GM20000 (cell line): ENCODE results near the gene CCDC88C.

ENCODE experiments used
- DNase-seq: peaks from one replicate; pipeline ENCODE4 v3.0.0; 2012; ENCODE audit warnings: low spot score
- CTCF ChIP-seq: IDR thresholded peaks from 2 replicates; pipeline ENCODE4 v1.5.1; 2012; ENCODE audit warnings: mild to moderate bottlenecking, control low read depth; ENCODE audit errors: extremely low read depth, missing control alignments

CCDC88C gene

GRCh38 chr14:91299121-91300115, 118.2 kb downstream of the CCDC88C start:
- DNase-seq = no peak
- no peak for TF ChIP-seq CTCF

GRCh38 chr14:91298576-91298975, 119.0 kb downstream of the CCDC88C start:
- no peak for TF ChIP-seq CTCF

GRCh38 chr14:91297081-91297711, 120.4 kb downstream of the CCDC88C start:
- TF ChIP-seq CTCF = no peak
- DNase-seq = no peak

More at GRCh38 chr14:91298576-91298975, 119.0 kb downstream of the CCDC88C start:
- DNase-seq = no peak

- no peak for DNase-seq
- no peak for TF ChIP-seq CTCF
These were observed 121.5 kb downstream of the CCDC88C start for GRCh38 chr14:91295851-91296796.

- no peak for TF ChIP-seq CTCF
- DNase-seq = no peak
These were observed 122.3 kb downstream of the CCDC88C start for GRCh38 chr14:91295276-91295845.

GRCh38 chr14:91294153-91294552, 123.5 kb downstream of the CCDC88C start:
- DNase-seq = no peak
- TF ChIP-seq CTCF = no peak
